A673 (cell line): ENCODE results near the gene EXOC2. TPM values are rescaled to one million over a fixed set of nuclear protein-coding genes. Genes with fewer than 3 reads are reported as not detected.

ENCODE experiments used
- BruUV-seq: library from RNA; stranded (reverse); fragments of 400-500 nt; replicated peaks from 2 replicates; lab custom pipeline; 2021; lab: Mats Ljungman, UMichigan
- CTCF ChIA-PET: fragments of 300-600 bp; sonication (Branson Sonifier 250); formaldehyde crosslinking; loops from one replicate; lab custom pipeline; 2022; ENCODE audit warnings: antibody characterized with exemption; lab: Charles Lee
- POLR2A ChIA-PET: fragments of 300-600 bp; sonication (Branson Sonifier 250); formaldehyde crosslinking; loops from one replicate; lab custom pipeline; 2022; ENCODE audit warnings: antibody characterized with exemption; ENCODE audit not compliant: low non-redundant PET; lab: Charles Lee
- DNase-seq: peaks from one replicate; pipeline ENCODE4 v3.0.0-alpha.2; 2015; ENCODE audit warnings: low spot score
- H3K27ac ChIP-seq: fragments of 200-600 bp; sonication (generic); 2 replicates; pipeline ENCODE4 v1.5.1; 2016; ENCODE audit warnings: mixed run types, low read depth, mild to moderate bottlenecking, mixed read lengths, antibody characterized with exemption, low read length; ENCODE audit not compliant: poor library complexity, severe bottlenecking
- H3K27me3 ChIP-seq: fragments of 200-600 bp; sonication (generic); replicated peaks from 2 replicates; pipeline ENCODE4 v1.6.1; 2017; ENCODE audit warnings: mixed run types, low read depth, mild to moderate bottlenecking, mixed read lengths, antibody characterized with exemption, low read length; ENCODE audit not compliant: insufficient read depth, poor library complexity
- H3K36me3 ChIP-seq: fragments of 200-600 bp; sonication (generic); 2 replicates; pipeline ENCODE4 v1.6.1; 2016; ENCODE audit warnings: mixed run types, mild to moderate bottlenecking, mixed read lengths, antibody characterized with exemption, low read length; ENCODE audit not compliant: insufficient read depth, poor library complexity, severe bottlenecking
- H3K4me1 ChIP-seq: fragments of 200-600 bp; sonication (generic); 2 replicates; pipeline ENCODE4 v1.6.1; 2017; ENCODE audit warnings: mixed run types, mild to moderate bottlenecking, mixed read lengths, antibody characterized with exemption, low read length; ENCODE audit not compliant: insufficient read depth, poor library complexity, severe bottlenecking
- H3K4me3 ChIP-seq: fragments of 200-600 bp; sonication (generic); 2 replicates; pipeline ENCODE4 v1.5.1; 2016; ENCODE audit warnings: low read depth, mixed run types, mild to moderate bottlenecking, mixed read lengths, low read length; ENCODE audit not compliant: poor library complexity, severe bottlenecking
- H3K9me3 ChIP-seq: fragments of 200-600 bp; sonication (generic); 2 replicates; pipeline ENCODE4 v1.6.1; 2016; ENCODE audit warnings: mixed run types, low read depth, mild to moderate bottlenecking, mixed read lengths, antibody characterized with exemption, low read length; ENCODE audit not compliant: poor library complexity, severe bottlenecking
- EZH2 ChIP-seq: fragments of 200-600 bp; sonication (generic); IDR thresholded peaks from 2 replicates; pipeline ENCODE4 v1.6.1; 2017; ENCODE audit warnings: borderline replicate concordance, low read depth, mild to moderate bottlenecking, mixed read lengths, antibody characterized with exemption, low read length; ENCODE audit not compliant: poor library complexity, severe bottlenecking
- intact Hi-C: fragments of 100-400 bp; cut with micrococcal nuclease; formaldehyde crosslinking; loops from one replicate; pipeline ENCODE4 v1.10.0; 2022; ENCODE audit not compliant: unreplicated experiment
- total RNA-seq: library from RNA; stranded (reverse); gene quantifications from 2 replicates; pipeline ENCODE4 v1.2.3, GENCODE V29; 2021
- TF ChIP-seq, protein P1 (sequence below): fragments of 300-800, 200-600 bp; sonication (generic); conservative IDR thresholded peaks from 2 replicates; pipeline ENCODE4 v1.5.1; 2017; ENCODE audit warnings: low read depth, mild to moderate bottlenecking, antibody characterized with exemption, low read length, moderate library complexity, mixed read lengths

Gene EXOC2
- total RNA-seq, 1 experiment from 2014 or later = 22.4 TPM

DNA sequence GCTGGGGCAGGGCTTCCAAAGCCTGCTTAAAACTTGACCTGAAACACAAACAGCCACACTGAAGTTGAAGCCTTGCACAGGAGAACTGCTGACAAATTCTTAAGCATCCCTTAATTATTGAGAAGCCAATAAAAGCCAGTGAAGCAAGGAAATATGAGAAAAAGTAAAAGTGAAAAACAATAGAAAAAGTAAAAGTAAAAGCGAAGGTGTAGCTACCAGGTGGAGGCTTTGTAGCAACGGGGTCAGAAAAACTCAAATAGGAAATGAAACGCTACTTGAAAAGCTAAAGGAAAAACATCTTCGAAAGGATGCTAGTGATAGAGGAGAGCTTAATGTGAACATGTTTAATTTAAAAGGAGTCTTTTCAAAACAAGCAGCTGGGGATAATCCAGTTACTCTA lies 203.9 kb downstream of the EXOC2 start:
- ChIA-PET POLR2A (no interaction called here), CTCF (no interaction called here)
- no peaks in the 10 kb centered on the region for H3K9me3 ChIP-seq

DNA sequence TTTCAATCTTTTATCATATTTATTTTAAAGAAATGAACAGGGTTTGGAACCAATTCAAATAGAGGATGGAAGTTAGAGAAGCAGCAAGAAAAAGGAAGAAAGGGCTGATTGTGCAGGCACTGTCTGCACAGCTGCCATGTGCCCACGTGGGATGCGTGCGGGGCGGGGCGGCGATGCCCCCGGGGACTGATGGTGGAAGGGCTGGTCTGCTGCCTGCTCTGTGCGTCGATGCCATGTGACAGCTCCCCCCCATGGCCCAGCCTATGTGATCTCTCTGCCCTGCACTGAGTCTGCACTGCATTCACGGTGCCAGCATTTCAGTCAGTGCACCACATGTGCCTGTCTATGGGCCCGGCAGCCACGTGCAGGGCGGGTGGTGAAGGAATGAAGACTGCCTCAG lies 205.0 kb downstream of the EXOC2 start:
- no peak for DNase-seq
- ChIA-PET CTCF (no interaction called here), POLR2A (no interaction called here)
- intact Hi-C loops = no loop called here
- BruUV-seq = no TSS peak
- H3K4me1 ChIP-seq = no peaks in the 10 kb centered on the region
- no peak overlapping the region for H3K4me3 ChIP-seq
- H3K27me3 ChIP-seq = no peaks in the 10 kb centered on the region
- H3K9me3 ChIP-seq = no peaks in the 10 kb centered on the region
- no peaks in the 10 kb centered on the region for H3K36me3 ChIP-seq
- no peak overlapping the region for H3K27ac ChIP-seq
- no peak for TF ChIP-seq EZH2
- TF ChIP-seq, protein P1, sequence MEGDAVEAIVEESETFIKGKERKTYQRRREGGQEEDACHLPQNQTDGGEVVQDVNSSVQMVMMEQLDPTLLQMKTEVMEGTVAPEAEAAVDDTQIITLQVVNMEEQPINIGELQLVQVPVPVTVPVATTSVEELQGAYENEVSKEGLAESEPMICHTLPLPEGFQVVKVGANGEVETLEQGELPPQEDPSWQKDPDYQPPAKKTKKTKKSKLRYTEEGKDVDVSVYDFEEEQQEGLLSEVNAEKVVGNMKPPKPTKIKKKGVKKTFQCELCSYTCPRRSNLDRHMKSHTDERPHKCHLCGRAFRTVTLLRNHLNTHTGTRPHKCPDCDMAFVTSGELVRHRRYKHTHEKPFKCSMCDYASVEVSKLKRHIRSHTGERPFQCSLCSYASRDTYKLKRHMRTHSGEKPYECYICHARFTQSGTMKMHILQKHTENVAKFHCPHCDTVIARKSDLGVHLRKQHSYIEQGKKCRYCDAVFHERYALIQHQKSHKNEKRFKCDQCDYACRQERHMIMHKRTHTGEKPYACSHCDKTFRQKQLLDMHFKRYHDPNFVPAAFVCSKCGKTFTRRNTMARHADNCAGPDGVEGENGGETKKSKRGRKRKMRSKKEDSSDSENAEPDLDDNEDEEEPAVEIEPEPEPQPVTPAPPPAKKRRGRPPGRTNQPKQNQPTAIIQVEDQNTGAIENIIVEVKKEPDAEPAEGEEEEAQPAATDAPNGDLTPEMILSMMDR = no peak

More for the DNA sequence above, 203.9 kb downstream of the EXOC2 start:
- H3K36me3 ChIP-seq = no peaks in the 10 kb centered on the region
- no peaks in the 10 kb centered on the region for H3K27me3 ChIP-seq
- BruUV-seq = no TSS peak
- intact Hi-C loops = no loop called here
- TF ChIP-seq, protein P1 = no peak
- no peak for TF ChIP-seq EZH2
- no peak for DNase-seq
- H3K4me3 ChIP-seq = no peak overlapping the region
- H3K27ac ChIP-seq = no peak overlapping the region
- no peaks in the 10 kb centered on the region for H3K4me1 ChIP-seq

DNA sequence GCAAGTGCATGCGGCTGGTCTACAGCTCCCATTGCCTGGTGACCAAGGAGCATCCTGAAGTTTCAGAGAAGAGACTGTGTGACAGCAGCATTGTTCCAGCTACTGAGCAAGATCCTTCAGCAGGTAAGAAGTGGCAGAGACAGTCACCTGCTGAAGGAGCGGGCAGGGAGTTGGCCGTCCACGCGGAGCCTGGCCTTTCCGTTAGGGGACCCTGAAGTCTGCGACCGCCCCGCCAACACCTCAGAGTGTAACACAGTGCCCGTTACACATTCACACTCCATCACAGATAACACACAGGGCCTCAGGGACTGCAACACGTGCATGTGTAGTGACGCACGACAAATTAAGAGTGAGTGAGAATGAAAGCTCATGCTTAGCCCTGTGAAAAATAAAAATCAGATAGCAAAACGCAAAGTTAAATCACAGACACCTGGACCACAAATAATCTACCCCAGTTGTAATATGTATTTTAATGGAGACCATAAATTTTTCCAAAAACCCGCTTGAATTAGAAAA lies 207.2 kb downstream of the EXOC2 start:
- DNase-seq = no peak
- POLR2A ChIA-PET = no interaction called here
- no peak overlapping the region for H3K4me3 ChIP-seq
- no TSS peak for BruUV-seq
- TF ChIP-seq EZH2 = no peak
- TF ChIP-seq, protein P1 = no peak
- no peaks in the 10 kb centered on the region for H3K9me3 ChIP-seq
- no peaks in the 10 kb centered on the region for H3K36me3 ChIP-seq
- no peaks in the 10 kb centered on the region for H3K4me1 ChIP-seq
- intact Hi-C loops = no loop called here
- H3K27ac ChIP-seq = no peak overlapping the region
- CTCF ChIA-PET = no interaction called here
- no peaks in the 10 kb centered on the region for H3K27me3 ChIP-seq
